AG09309 (cell line): ENCODE results near the gene KCNH5.

Source experiments
- DNase-seq: peaks from one replicate; pipeline ENCODE4 v3.0.0-alpha.2; 2010; ENCODE audit warnings: low read depth
- H3K4me3 ChIP-seq: 2 replicates; pipeline ENCODE4 v1.5.1; 2011; ENCODE audit warnings: mild to moderate bottlenecking, low read depth, low read length, moderate library complexity; ENCODE audit not compliant: control insufficient read depth
- CTCF ChIP-seq: IDR thresholded peaks from 2 replicates; pipeline ENCODE4 v1.5.1; 2011; ENCODE audit warnings: mild to moderate bottlenecking, low read depth, low read length, inconsistent platforms; ENCODE audit not compliant: insufficient read depth, control insufficient read depth; ENCODE audit errors: missing control alignments

Gene KCNH5

GRCh38 chr14:63011623-63012022, 33.6 kb downstream of the KCNH5 start:
- no peak for TF ChIP-seq CTCF
- DNase-seq, result no peak
- no peak overlapping the region for H3K4me3 ChIP-seq

GRCh38 chr14:63009495-63009894, 35.8 kb downstream of the KCNH5 start:
- no peak overlapping the region for H3K4me3 ChIP-seq
- TF ChIP-seq CTCF, result no peak
- no peak for DNase-seq

GRCh38 chr14:63006531-63006930, 38.7 kb downstream of the KCNH5 start:
- no peak for TF ChIP-seq CTCF
- DNase-seq, result no peak
- no peak overlapping the region for H3K4me3 ChIP-seq

GRCh38 chr14:62994096-62994495, 51.2 kb downstream of the KCNH5 start:
- no peak for TF ChIP-seq CTCF
- H3K4me3 ChIP-seq, result no peak overlapping the region
- no peak for DNase-seq

GRCh38 chr14:62988967-62989366, 56.3 kb downstream of the KCNH5 start:
- no peak overlapping the region for H3K4me3 ChIP-seq
- DNase-seq, result no peak
- TF ChIP-seq CTCF, result no peak

- DNase-seq, result no peak
- TF ChIP-seq CTCF, result no peak
- no peak overlapping the region for H3K4me3 ChIP-seq
Measured at GRCh38 chr14:62983821-62984220, 61.4 kb downstream of the KCNH5 start.

- DNase-seq, result no peak
- H3K4me3 ChIP-seq, result no peak overlapping the region
- no peak for TF ChIP-seq CTCF
Measured at GRCh38 chr14:62980693-62981092, 64.6 kb downstream of the KCNH5 start.
